Dermis microvascular lymphatic vessel endothelial cell (primary cell): ENCODE data around the gene AKAP7. TPM values are rescaled to one million over a fixed set of nuclear protein-coding genes. Genes with fewer than 3 reads are reported as not detected.

ENCODE experiments used
- total RNA-seq: library from RNA; depleted of rRNA; stranded (reverse); fragments of >200 nt; gene quantifications from 2 replicates; pipeline ENCODE4 v1.2.1, GENCODE V29; 2014

Gene AKAP7
- total RNA-seq, 1 donor from 2014 or later = 1.3 TPM

Other genes starting within 250 kb of the AKAP7 start
- gene EPB41L2, start 72.2 kb upstream of the AKAP7 start, total RNA-seq = 78.8 and 159 TPM in 2 replicates